GM19025 (cell line): ENCODE results near the gene RBMY1J.
"Not testable (repeated sequence)": the region's sequence is repeated elsewhere in the genome, so short reads cannot be mapped to it uniquely, and the experiment has no call there.

Experiments
- ATAC-seq: cut with Tn5 transposase; IDR thresholded peaks from one replicate; pipeline ENCODE4 v1.9.1; 2021; ENCODE audit warnings: mild to moderate bottlenecking, low read depth, moderate library complexity; ENCODE audit not compliant: unreplicated experiment

RBMY1J gene

GRCh38 chrY:22403110-22403509 lies at the start of gene RBMY1J:
TSS of gene RBMY1J (plus strand) at chrY:22403410. CDS start at chrY:22405448, 2,038 bp downstream.
- not testable (repeated sequence) for ATAC-seq

DNA sequence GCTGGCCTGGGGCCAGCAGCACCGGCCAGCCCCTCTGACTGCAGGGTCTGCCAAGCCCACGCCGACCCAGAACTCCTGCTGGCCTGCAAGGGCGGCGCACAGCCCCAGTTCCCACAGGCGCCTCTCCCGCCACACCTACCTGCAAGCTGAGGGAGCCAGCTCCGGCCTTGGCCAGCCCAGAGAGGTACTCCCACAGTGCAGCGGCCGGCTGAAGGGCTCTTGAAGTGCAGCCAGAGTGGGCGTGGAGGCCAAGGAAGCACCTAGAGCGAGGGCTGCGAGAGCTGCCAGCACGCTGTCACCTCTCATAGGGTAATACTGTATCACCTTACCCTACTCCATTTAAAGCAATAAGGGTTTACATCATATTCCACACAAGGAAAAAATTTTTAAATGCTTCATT lies 35.8 kb upstream of the RBMY1J start:
- ATAC-seq = no peak

GRCh38 chrY:22370623-22371022 lies 32.6 kb upstream of the RBMY1J start:
- no peak for ATAC-seq

DNA sequence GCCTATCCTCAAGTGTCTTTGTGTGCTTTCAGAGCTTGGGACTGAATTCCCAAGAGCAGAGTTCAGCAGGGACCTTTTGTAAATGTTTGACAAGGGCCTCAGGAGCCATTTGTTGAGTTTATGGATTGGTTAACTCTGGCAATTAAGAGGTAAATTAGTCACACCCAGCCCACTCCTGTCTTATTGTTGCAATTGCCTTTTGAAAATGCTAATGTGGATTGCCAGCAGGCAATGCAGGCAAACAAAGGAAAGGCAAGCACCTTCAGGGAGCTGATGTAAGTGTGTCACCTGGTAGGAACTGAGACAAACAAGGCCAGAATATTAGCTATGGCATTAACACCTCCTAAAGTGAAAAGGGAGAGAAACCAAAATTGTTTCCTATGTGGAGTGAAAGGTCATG lies 29.7 kb upstream of the RBMY1J start:
- no peak for ATAC-seq

- not testable (repeated sequence) for ATAC-seq
Measured at GRCh38 chrY:22444718-22445396, 41.6 kb downstream of the RBMY1J start.

DNA sequence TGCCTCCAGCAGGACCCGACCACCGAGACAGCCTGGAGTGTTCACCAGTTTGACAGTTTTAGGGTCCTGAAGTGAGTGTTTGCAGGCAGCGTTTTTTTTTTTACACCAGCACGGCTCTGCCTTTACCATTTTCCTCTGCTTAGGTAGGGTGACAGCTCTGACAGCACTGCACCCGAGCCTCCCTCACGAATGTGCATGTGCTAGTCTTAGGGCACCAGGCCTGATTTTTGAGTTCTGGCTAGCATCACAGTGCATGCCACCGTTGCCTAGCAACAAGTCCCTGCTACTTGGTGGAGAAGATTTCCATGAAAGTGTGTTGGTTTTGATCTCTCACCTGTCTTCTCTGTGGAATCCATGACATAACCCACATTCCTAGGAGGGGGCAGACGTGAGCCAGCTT lies 52.3 kb downstream of the RBMY1J start:
- ATAC-seq = not testable (repeated sequence)

DNA sequence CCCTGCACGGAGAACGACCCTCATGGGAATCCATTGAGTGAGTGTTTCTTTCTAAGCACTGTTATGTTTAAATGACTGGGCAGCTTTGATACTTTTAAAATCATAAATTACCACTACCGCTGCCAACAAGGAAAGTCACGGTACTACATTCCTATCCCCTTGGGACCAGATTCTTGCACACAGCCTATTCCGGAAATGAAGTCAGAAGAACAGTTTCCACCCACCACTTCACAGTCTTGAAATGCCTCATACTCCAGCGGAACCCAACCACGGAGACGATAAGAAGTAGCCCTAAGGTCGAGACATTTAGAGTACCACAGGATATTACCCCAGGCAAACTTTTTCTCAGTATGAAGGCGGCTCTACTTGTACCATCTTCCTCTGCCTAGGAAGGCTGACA lies 58.8 kb downstream of the RBMY1J start:
- not testable (repeated sequence) for ATAC-seq
